GM18499 (cell line): ENCODE results near the gene CDKL5.

ENCODE experiments used
- ATAC-seq: cut with Tn5 transposase; IDR thresholded peaks from one replicate; pipeline ENCODE4 v1.9.1; 2021; ENCODE audit warnings: moderate number of reproducible peaks; ENCODE audit not compliant: insufficient read depth, unreplicated experiment

CDKL5 gene

DNA sequence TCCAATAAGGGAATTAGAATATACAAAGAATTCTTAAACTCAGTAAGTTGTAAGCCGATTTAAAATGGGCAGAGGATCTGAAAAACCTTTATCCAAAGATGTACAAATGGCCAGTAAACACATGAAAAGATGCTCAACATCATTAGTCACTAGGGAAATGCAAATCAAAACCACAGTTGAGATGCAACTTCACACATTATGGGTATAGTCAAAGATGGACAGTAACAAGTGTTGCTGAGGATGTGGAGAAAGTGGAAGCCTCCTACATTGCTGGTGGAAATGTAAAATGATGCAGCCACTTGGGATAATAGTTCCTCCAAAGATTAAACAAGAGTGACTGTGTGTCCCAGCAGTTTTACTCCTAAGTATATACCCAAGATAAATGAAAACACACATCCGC lies 213.9 kb downstream of the CDKL5 start:
- ATAC-seq: no peak

DNA sequence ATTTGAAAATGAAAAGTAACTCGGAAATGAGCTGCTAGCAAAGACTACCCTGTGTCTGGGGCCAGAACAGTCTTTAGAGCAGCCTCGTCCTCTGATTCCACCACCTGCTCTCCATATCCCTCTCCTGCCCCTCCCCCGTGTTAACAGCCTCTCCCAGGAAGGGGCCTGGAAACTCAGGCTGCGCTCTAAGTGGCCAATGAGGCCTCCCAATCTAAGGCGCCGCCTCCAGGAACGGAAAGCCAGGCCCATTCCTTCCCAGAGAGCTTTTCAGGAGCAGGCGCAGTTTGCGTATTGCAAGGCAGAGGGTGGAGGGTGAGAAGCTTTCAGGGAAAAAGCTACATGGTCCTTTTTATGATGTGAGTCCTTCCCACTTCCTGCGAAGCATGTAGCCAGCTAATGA lies 215.3 kb downstream of the CDKL5 start:
- no peak for ATAC-seq

DNA sequence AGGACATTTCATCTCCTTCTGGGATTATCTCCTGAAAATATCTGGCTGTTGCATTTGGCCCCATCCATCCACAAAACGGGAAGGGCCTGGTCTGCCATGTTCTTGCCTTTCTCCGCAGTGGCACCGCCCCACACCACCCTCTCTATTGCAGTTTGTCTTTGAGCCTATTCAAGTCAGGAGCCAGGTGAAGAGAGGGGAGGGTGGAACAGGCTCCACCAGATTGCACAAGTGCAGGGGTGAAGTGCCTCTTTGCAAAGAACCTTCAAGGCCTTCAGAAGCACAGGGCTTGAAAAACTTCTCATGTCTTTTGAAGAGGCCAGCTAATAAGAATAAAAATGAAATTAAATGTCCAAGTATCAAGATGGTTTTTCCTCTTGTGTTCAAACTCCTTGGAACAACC lies 217.8 kb downstream of the CDKL5 start:
- ATAC-seq: no peak

DNA sequence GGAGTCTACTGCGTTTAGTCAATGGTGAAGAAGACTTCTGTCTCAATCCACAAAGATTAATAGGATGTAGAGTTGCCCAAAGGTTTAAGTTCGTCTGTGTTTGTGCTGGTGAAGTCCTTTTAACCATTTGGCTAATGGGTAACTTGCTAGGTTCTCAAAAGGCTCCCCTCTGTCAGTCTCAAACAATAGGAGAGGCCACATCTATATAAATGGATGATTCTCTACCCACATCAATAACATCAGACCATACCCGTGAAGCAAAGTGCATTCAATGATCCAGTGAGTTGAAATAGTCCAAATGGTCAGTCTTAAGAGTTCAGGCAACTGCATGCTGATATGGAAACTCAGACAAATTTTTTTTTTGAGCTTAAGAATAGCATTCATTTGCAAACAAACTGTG lies 218.4 kb downstream of the CDKL5 start:
- no peak for ATAC-seq

DNA sequence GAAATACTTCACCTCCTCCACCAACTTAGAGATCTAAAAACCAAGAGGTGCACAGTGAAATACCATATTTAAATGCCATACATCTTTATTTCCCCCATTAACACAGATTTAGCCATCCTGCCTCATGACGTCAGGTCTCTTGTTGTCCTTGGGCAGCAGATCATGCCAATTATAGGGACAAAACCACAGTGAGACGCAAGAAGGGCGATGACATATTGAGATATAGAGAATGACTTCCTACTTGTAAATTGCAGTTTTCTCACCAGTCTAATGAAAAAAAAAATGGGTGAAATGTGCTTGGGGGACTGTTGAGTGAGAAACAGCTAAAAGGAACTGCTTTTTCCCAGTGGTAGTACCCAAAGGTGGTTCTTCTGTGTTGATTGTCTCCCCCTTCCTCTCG lies 222.2 kb downstream of the CDKL5 start:
- no peak for ATAC-seq

DNA sequence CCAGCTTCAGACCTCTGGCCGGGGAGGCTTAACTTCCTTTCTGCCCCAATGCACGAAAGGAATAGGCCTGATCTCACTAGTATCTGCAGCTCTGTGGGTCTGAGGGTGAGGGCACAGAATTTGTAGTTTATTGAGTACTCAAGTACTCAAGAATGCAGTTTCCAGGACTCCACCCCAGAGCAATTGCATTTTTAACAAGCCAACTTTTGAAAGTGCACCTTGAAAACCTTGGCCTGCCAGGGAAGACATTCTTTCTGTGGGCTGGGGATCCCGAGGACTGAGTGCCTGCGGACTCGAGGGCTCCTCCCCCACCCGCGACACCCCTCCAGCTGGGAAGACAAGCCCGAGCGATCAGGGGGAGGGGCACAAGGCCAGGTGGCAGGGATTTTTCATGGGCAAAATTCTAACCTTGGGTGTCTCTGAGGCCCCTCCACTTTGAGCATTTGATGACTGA lies 224.1 kb downstream of the CDKL5 start:
- no peak for ATAC-seq

DNA sequence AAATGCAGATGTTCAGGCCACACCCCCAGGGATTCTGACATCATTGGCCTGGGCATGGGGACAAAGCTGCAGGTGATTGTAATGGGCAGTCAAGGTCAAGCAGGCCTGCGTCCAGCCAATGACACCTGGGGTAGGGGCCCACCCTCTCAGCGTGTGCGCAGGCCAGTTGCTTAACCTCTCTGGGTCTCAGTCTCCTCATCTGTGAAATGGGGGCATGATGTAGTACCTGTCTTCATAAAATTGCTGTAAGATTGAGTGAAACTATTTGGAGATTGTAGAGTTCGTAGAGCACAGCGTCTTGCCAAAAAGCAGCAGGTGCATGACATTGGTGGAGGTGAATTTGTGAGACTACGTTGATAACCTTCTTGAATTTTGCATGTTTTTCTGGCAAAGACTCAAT lies 225.3 kb downstream of the CDKL5 start:
- ATAC-seq: no peak

DNA sequence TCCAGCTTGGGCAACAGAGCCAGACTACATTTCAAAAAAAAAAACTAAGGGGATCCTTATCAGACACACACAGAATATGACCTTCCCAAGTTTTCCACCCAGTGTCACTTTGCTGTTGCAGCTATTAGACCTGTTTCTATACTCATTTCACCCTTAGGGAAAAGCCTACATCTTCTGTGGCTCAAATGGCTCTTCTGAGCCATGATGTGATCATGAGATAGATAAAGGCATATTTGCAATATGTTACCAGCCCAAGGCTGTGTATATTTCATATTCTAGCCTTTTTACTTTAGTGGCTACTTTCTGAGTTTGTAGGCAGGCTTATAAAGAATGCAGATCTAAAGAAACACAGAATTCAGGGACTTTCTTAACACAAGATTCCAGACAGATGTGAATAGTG lies 227.2 kb downstream of the CDKL5 start:
- no peak for ATAC-seq

DNA sequence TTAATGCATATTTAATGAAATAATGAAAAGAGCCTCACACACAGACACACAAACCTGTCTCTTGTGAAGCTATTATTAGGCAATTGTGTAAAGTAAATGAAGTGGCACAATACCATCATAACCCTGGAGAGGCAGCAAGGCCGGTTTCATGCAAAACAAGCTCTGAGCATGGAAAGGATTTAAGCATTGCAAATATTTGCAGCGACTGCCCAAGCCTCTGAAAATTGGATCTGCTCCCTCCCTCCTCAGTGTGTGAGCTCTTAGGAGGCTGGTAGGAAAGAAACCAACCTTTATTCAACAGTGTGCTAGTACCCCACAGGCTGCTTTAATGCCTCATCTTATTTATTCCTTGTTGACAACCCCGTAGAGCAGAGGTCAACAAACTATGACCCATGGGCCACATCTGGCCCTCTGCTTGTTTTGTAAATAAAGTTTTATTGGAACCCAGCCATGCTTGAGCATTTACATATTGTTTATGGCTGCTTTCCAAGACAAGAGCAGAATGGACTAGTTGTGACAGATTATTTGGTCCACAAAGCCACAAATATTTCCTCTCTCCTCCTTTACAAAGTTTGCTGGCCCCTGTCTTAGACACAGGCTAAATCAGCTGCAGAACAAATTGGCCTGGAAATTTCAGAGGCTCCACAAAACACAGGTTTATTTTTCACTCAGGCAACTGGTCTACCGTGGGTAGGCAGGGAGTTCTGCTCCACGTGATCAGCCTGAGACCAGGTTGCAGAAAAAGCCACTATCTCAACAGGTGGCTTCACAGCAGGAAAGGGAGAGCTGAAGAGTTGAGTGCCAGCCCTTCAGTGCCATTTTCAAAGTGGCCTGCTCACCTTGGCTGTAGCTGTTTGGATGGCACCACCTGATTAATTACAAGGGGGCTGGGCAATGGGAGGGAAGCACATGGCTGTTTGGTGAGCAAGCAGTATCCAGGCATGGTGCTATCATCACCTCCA lies 229.7 kb downstream of the CDKL5 start:
- ATAC-seq: no peak

DNA sequence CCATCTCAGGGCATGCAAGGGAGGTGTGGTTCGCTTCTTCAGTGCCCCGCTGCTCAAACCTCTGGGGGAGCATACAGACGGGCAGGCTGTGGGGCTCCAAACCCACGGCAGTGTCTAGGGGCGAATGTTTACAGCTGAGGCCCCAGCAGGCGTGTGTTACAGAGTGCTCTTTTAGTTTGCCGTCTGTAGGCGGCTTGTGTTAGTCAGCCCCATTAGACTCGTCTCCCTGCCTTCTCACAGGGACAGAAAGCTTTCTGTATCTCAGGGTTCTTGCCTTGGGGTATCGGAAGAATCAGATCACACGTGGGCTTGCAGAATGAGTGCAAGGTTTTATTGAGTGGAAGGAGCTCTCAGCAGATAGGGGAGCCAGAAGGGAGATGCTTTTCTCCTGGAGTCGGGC lies 235.9 kb downstream of the CDKL5 start:
- no peak for ATAC-seq

DNA sequence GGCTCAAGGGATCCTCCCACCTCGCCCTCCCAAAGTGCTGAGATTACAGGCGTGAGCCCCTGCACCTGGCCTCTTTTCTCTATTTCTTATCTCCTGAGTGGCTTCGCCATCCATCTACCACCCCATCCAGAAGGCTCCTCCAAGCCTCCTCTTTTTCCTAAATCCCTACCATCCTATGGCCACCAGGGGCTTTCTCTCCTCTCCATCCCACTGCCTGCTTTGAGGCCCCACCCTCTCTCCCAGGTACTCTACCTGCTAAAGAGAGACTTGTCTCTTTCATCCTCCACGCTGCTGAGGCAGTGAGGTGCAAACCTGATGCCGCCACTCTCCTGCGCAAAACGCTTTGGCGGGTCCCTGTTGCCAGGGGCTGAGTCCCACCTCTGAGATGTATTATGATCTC lies 239.5 kb downstream of the CDKL5 start:
- ATAC-seq: no peak

DNA sequence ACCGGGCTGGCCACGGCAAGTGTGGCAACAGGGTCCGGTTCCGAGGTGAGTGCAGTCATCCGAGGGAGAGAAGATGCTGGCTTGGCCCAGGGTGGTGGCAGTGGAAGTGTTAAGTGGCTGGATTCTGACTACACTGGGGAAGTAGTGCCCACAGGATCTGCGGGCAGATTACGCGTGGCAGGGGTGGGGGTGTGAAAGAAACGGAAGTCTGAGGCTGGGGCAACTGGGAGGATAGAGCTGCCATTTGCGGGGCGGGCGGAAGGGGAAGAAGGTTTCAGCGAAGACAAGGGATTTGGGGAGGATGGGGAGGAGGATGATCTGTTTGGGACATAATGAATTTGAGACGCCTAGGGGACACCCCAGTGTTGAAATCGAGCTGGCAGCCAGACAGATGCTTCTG lies 241.2 kb downstream of the CDKL5 start:
- no peak for ATAC-seq

DNA sequence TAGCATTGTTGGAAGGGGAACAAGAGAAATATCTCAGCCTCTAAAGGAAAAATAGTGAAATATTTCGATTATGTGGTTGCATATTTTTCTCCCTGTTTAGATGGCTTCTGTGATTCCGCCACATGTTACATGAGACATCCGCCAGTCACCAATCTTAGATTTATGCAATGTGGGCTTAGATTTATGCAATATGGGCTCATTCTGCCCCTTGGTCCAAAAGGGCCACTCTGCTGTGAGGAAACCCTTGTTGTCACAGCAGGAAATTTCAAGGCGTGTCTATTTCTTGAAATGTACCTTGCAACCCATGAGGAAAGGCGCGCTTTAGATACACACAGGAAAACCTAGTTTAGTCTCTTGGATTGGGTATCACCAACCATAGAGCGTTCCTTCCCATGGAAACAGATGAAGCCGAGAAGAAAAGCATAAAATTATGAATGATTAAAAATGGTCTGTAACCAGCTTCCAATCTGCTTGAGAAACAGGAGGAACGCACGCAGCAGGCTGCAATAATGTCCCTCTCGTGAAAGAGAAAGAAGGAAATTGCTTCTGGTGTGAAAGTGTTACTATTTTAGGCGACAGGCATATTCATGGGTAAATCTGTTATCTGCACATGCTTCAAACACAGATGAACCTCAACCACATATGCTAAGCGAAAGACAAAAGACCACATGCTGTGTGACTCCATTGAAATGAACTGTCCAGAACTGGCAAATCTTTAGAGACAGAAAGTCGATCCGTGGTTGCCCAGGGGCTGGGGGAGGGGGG lies 242.8 kb downstream of the CDKL5 start:
- no peak for ATAC-seq

DNA sequence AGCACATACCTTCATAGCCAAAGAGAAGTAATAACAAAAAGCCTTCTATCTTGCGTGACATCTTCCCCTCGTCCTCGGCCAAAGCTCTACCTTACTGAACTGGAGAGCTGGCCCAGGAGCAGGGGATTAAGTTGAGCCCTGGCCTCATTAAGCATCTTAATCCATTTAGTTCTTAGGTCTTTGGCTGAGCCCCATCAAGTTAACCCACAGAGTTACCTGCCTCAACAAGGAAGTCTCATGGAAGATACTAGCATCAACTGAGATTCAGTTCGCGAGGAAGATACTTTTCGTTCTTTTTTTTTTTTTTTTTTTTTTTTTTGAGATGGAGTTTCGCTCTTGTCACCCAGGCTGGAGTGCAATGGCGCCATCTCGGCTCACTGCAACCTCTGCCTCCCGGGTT lies 246.6 kb downstream of the CDKL5 start, which contains the start of gene RS1:
RS1 (minus strand) TSS at position 101 of the 400 bp plus-strand sequence; CDS start at position 61, 40 bp downstream.
- ATAC-seq: no peak

DNA sequence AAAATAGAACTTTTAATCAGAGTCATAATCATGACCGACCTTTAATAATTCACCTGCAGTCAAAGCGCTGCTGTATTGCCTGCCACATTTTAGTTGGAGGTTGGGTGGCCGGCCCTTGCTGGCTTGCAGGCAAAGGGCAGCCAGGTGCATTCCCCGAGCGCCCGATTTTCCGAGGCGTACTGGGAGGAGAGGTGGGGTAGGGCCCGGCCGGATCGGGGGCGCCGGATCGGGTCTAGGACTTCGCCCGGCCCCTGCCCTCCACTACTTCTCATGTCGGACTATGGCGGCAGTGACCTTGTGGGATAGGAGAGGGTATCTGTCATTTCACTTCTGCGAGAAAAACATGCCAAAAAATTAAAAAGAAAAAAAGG lies 249.0 kb downstream of the CDKL5 start:
- peak; percentile 24 for ATAC-seq

DNA sequence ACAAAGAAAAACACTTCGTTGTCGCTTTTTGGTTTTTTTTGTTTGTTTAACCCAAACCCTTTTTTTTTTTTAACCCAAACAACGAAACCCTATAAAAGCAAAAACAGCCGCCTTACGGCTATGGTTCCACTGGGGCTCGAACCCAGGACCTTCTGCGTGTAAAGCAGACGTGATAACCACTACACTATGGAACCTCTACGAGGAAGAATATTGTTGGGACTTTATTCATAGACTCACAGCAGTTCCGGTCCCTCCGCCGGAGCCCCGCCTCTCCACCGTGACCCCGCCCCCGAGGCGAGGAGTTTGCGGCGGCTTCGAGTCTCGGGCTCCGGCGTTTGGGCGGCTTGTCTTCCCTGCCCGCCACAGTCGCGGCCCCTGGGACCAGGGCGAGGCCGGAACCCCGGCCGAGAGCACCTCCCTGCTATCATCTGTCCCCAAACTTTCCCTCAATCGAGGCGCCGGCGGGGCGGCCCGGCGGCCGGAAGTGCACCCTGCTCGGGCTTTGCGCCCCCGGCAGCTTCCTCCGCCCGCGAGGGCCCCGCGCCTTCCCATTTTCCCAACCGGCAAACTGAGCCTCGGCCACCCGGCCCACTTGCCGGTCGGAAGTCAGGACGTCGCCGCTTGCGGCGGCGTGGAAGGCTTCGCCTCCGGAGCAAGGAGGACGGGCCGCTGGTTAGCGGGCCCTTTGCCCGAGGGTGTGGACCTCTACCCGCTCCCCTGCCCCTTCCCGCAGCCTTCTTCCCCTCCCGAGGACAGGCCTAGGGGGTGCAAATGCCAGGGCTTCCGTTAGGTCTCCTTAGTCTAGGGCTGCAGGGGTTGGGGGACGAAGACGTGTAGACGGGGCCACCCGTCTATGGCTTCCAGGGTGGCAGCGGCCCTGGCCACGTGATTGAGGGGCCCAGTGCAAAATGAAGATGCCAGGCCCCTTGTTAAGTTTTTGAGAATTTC lies 249.7 kb downstream of the CDKL5 start:
- ATAC-seq: peak; percentile 79

DNA sequence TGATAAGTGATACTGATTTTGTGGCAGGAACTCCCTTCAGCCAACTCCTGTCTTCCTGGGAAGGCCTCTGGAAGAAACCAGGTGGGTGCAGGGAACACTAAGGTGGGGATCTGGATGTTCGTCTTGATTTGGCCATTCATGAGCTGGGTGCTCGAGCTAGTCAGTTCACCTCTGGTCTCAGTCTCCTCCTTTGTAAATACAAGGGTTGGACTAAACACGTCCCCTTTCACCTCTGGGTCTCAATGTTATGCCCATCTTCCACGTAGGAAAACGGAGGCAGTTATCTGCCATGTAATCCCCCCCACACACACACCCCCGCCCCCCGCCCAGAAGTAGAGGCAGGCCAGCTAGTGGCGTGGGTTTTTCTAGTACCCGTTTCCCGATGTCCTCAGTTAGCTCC lies 250.6 kb downstream of the CDKL5 start:
- ATAC-seq: no peak

DNA sequence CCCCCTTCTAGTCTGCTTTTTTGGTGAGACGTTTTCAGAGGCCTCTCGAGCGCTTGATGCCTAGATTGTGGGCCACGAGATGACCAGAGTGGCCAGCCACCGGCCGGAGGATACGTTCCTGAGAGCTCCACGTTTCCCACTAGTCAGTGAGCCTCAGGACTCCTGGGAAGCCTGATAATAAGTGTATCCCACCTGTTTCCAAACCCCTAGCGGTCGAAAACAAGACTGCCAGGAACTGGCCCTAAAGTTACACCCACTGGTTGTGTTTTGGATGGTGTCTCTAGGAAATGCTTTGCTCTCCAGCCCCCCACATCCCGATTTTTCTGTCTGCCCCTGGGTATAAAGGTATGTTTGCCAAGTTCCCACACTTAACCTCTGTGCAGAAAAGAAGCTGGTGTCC lies 251.1 kb downstream of the CDKL5 start:
- ATAC-seq: no peak

DNA sequence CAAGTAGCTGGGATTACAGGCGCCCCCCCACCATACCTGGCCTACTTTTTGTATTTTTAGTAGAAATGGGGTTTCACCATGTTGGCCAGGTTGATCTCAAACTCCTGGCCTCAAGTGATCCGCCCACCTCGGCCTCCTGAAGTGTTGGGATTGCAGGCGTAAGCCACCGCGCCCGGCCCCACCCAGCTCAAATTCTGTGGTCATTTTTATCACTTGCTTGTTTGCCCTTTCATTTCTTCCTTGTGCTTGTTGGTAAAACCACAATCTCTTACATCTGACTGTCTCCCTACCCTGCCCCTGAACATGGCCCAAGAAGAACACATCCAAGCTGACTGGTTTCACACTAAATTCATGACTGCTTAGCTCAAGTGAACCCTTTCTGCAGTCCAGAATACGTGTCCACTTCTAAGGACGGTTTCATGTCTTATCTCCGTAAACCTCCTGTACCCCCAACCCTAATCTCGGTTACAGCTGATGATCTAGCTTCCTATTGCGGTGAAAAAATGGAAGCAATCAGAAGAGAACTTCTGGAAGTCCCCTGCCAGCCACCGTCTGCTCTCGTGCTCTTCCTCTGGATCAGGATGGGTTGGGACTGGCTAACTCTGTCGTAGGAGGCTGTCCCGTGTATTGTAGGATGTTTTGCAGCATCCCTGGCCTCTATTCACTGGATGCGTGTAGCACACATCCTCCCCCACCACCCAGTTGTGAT lies 251.9 kb downstream of the CDKL5 start:
- ATAC-seq: no peak

DNA sequence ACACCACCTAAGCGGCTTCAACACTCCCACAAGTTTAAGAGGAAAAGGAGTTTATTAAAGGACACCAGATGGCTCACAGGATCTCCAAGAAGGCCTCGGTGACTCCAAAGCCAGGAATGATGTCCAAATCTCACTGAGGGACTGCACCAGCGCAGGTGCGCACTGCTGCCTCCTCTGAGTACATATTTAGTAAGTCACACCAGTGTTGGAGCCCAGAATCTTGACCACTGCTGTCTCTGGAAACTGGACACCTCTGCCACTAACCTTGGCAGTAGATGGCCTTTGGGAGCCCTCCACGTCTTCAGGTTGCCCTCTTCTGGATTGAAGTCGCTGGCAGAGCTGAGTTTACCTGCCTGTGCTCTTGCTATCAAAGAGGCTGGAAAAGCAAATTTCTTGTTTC lies 256.6 kb downstream of the CDKL5 start:
- ATAC-seq: no peak
